Astrocyte (in vitro differentiated cells and primary cell): ENCODE data around the gene MAGIX.
"Not testable (repeated sequence)": the region's sequence is repeated elsewhere in the genome, so short reads cannot be mapped to it uniquely, and the experiment has no call there.

Experiments
- EZH2 ChIP-seq: IDR thresholded peaks from 2 replicates; pipeline ENCODE4 v1.6.1; 2012; ENCODE audit warnings: mild to moderate bottlenecking, low read length, inconsistent platforms; ENCODE audit not compliant: insufficient read depth
- TF ChIP-seq, protein P1 (sequence below): IDR thresholded peaks from 2 replicates; pipeline ENCODE4 v1.5.1; 2011; ENCODE audit warnings: low read depth, mild to moderate bottlenecking, inconsistent platforms, low read length, moderate library complexity; ENCODE audit not compliant: insufficient read depth

DNA sequence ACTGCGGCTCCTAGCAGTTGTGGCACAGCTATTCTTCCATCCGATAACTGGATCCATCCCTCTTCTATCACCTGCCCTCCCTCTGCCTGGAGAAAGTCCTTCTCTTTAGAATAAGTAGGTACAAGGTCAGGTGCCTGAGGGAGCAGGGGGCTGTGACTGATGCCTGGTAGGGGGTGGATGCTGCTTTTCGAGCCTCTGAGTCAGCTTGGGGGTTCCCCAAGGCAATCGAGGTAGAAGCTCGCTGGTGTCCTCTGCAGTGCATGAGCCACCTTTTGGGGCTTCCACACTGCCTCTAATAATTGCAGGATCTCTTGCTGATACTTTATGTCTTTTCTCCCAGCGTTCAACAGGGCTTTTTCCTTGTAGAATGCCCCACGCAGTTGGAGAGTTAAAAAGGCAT lies 19.4 kb upstream of the MAGIX start:
- TF ChIP-seq, protein P1, sequence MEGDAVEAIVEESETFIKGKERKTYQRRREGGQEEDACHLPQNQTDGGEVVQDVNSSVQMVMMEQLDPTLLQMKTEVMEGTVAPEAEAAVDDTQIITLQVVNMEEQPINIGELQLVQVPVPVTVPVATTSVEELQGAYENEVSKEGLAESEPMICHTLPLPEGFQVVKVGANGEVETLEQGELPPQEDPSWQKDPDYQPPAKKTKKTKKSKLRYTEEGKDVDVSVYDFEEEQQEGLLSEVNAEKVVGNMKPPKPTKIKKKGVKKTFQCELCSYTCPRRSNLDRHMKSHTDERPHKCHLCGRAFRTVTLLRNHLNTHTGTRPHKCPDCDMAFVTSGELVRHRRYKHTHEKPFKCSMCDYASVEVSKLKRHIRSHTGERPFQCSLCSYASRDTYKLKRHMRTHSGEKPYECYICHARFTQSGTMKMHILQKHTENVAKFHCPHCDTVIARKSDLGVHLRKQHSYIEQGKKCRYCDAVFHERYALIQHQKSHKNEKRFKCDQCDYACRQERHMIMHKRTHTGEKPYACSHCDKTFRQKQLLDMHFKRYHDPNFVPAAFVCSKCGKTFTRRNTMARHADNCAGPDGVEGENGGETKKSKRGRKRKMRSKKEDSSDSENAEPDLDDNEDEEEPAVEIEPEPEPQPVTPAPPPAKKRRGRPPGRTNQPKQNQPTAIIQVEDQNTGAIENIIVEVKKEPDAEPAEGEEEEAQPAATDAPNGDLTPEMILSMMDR: not testable (repeated sequence)
- TF ChIP-seq EZH2: not testable (repeated sequence)
